IPS-NIHi7 (cell line): Measurements from ENCODE around the gene CLEC2D.
"Not testable (repeated sequence)": the region's sequence is repeated elsewhere in the genome, so short reads cannot be mapped to it uniquely, and the experiment has no call there.

Source experiments
- DNase-seq: peaks from one replicate; pipeline ENCODE4 v3.0.0; 2012; ENCODE audit warnings: mixed read lengths; ENCODE audit errors: extremely low spot score

CLEC2D gene

GRCh38 chr12:9651265-9651729 is 18.2 kb upstream of the CLEC2D start:
- DNase-seq: no peak

GRCh38 chr12:9660046-9660445 is 9.5 kb upstream of the CLEC2D start:
- no peak for DNase-seq

GRCh38 chr12:9661720-9662119 is 7.8 kb upstream of the CLEC2D start:
- DNase-seq: no peak

- DNase-seq: no peak
Measured at GRCh38 chr12:9662488-9662887, 7.0 kb upstream of the CLEC2D start.

GRCh38 chr12:9667403-9668160 is 1.9 kb upstream of the CLEC2D start:
- no peak for DNase-seq

- no peak for DNase-seq
Measured at GRCh38 chr12:9668161-9669018, 1.1 kb upstream of the CLEC2D start.

- no peak for DNase-seq
Measured at GRCh38 chr12:9669019-9669326, 540 bp upstream of the CLEC2D start.

GRCh38 chr12:9672340-9672739 is 2.8 kb downstream of the CLEC2D start:
- not testable (repeated sequence) for DNase-seq

- DNase-seq: peak; percentile 29
Measured at GRCh38 chr12:9673404-9674225, 4.1 kb downstream of the CLEC2D start.

GRCh38 chr12:9674226-9674590 is 4.7 kb downstream of the CLEC2D start:
- no peak for DNase-seq

GRCh38 chr12:9682508-9682907 is 13.0 kb downstream of the CLEC2D start:
- DNase-seq: not testable (repeated sequence)

GRCh38 chr12:9682949-9683348 is 13.4 kb downstream of the CLEC2D start:
- not testable (repeated sequence) for DNase-seq

GRCh38 chr12:9685366-9685765 is 15.9 kb downstream of the CLEC2D start:
- DNase-seq: not testable (repeated sequence)

GRCh38 chr12:9685915-9686314 is 16.4 kb downstream of the CLEC2D start:
- DNase-seq: no peak

- peak; percentile 13 for DNase-seq
Measured at GRCh38 chr12:9687228-9687627, 17.7 kb downstream of the CLEC2D start.

GRCh38 chr12:9692909-9693308 is 23.4 kb downstream of the CLEC2D start:
- DNase-seq: no peak

GRCh38 chr12:9694241-9694640 is 24.7 kb downstream of the CLEC2D start:
- no peak for DNase-seq

- DNase-seq: not testable (repeated sequence)
Measured at GRCh38 chr12:9695150-9695549, 25.6 kb downstream of the CLEC2D start.

- not testable (repeated sequence) for DNase-seq
Measured at GRCh38 chr12:9695661-9696060, 26.1 kb downstream of the CLEC2D start.

GRCh38 chr12:9697619-9698018 is 28.1 kb downstream of the CLEC2D start:
- DNase-seq: no peak

GRCh38 chr12:9698681-9699080 is 29.2 kb downstream of the CLEC2D start:
- DNase-seq: no peak

GRCh38 chr12:9699269-9699897 is 29.9 kb downstream of the CLEC2D start:
- no peak for DNase-seq
